MM.1S (cell line): Measurements from ENCODE around the gene NTM.

Experiments
- EZH2 ChIP-seq: fragments of 300-600 bp; sonication (generic); optimal IDR thresholded peaks from 2 replicates; pipeline ENCODE3; 2017; ENCODE audit warnings: low read depth, mild to moderate bottlenecking, antibody characterized with exemption, low read length, mixed read lengths
- TF ChIP-seq, protein P1 (sequence below): fragments of 300-600 bp; sonication (generic); IDR thresholded peaks from 2 replicates; pipeline ENCODE4 v1.5.1; 2016; ENCODE audit warnings: antibody characterized with exemption, low read length, mixed read lengths

DNA sequence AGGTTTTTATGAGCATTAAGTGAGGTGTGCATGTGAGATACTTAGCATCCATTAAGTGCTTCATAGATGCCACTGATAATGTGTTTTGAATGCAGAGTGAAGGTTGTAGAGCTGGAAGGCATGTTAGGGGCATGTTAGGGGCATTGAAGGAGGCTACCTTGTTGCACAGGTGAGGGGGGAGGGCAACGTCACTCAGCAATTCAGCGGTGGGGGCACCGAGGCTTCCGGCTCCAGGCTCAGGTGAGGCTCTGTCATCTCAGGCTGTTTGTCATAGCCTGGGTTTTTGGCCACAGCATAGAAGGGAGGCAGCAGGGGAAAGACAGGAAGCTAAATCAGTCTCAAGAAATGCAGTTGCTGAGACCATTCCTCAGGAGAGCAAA lies 299.0 kb downstream of the NTM start:
- TF ChIP-seq, protein P1, sequence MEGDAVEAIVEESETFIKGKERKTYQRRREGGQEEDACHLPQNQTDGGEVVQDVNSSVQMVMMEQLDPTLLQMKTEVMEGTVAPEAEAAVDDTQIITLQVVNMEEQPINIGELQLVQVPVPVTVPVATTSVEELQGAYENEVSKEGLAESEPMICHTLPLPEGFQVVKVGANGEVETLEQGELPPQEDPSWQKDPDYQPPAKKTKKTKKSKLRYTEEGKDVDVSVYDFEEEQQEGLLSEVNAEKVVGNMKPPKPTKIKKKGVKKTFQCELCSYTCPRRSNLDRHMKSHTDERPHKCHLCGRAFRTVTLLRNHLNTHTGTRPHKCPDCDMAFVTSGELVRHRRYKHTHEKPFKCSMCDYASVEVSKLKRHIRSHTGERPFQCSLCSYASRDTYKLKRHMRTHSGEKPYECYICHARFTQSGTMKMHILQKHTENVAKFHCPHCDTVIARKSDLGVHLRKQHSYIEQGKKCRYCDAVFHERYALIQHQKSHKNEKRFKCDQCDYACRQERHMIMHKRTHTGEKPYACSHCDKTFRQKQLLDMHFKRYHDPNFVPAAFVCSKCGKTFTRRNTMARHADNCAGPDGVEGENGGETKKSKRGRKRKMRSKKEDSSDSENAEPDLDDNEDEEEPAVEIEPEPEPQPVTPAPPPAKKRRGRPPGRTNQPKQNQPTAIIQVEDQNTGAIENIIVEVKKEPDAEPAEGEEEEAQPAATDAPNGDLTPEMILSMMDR = no peak
- no peak for TF ChIP-seq EZH2
